HG02943 (cell line): Measurements from ENCODE around the gene GPR45.
"Not testable (repeated sequence)": the region's sequence is repeated elsewhere in the genome, so short reads cannot be mapped to it uniquely, and the experiment has no call there.

ENCODE experiments used
- ATAC-seq: cut with Tn5 transposase; IDR thresholded peaks from one replicate; pipeline ENCODE4 v1.9.1; 2021; ENCODE audit warnings: mild to moderate bottlenecking, low read depth, moderate library complexity; ENCODE audit not compliant: unreplicated experiment

The GPR45 gene

DNA sequence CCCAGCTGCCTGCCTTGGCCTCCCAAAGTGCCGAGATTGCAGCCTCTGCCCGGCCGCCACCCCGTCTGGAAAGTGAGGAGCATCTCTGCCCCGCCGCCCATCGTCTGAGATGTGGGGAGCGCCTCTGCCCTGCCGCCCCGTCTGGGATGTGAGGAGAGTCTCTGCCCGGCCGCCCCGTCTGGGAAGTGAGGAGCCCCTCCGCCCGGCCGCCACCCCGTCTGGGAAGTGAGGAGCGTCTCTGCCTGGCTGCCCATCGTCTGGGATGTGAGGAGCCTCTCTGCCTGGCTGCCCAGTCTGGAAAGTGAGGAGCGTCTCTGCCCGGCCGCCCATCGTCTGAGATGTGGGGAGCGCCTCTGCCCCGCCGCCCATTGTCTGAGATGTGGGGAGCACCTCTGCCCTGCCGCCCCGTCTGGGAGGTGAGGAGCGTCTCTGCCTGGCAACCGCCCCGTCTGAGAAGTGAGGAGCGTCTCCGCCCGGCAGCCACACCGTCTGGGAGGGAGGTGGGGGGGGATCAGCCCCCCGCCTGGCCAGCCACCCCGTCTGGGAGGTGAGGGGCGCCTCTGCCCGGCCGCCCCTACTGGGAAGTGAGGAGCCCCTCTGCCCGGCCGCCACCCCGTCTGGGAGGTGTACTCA, 9.6 kb downstream of the GPR45 start:
- not testable (repeated sequence) for ATAC-seq

DNA sequence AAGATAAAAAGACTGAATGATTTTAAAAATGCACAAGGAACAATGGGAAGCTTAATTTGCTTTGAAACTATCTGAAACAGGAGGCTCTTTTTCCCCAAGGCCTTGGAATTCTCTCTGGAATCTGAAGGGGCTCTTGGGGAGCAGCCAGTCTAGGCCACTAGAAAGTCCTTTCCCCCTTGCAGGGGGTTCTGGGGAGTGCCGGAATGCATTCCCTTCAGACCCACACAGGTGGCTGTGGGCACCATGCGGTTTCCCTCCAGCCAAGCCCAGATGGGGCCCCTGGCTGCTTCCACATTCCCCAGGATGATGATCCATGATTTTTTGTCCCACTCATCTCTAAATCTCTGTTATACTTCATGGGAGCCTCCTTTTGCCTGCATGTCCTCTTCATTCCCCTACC, 10.7 kb downstream of the GPR45 start:
- ATAC-seq, result no peak

DNA sequence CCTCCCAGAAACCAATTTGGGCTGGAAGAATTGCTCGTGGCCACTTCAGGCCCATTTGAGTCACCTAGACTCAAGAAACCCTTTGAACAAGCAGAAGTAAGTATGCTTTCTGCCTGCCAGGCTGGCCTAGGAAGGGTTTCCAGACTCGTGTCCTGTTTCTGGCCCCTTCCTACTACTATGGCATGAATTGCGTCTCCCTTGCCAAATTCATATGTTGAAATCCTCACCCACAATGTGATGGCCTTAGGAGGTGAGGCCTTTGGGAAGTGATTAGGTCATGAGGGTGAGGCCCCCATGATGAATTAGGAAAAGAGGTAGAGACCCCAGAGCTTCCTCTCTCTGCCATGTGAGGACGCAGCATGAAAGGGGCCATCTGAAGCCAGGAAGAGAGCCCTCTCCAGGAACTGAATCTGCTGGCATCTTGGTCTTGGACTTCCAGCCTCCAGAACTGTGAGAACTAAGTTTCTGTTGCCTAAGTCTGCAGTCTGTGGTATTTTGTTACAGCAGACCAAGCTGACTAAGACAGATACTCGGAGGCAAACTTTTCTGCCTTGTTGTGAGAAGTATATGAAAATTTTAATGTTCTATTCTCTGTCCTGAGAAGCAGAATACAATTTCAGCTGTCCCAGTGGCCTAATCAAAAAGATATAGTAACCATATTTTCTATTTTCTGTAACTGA, 13.1 kb downstream of the GPR45 start:
- no peak for ATAC-seq

DNA sequence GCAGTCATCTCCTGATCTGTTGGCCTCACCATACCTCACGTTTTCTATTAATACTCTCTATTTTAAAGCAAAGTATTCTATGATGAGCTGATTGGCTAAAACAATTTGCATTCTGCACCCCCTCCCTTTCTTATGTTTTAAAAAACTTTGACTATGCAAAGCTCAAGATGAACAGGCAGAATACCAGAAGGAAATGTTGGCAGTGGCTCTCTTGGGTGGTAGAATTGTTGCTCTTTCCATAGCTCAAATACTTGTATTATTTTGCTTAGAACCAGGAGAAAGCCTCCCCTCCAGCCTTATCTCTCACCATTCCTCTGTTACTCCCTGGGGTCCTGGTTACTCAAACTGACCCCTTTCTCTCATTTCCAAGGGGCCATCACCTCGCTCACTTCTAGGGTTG, 14.4 kb downstream of the GPR45 start:
- no peak for ATAC-seq

DNA sequence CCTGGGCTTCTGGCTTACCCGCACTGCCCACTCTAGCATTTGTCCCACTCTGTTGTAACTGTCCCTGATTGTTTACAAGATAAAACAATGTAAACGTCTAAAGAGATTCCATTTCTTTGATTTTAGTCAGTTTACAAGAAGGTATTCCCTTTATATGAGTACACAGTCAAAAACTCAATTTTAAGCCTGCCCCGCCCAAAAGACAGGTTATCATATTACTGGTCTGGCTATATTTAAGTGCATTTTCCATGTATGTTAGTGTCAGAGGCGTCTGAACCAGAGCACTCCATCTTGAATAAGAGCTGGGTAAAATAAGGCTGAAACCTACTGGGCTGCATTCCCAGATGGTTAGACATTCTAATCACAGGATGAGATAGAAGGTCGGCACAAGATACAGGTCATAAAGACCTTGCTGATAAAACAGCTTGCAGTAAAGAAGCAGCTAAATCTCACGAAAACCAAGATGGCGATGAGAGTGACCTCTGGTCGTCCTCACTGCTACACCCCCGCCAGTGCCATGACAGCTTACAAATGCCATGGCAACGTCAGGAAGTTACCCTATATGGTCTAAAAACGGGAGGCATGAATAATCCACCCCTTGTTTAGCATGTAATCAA, 15.0 kb downstream of the GPR45 start:
- ATAC-seq, result no peak

DNA sequence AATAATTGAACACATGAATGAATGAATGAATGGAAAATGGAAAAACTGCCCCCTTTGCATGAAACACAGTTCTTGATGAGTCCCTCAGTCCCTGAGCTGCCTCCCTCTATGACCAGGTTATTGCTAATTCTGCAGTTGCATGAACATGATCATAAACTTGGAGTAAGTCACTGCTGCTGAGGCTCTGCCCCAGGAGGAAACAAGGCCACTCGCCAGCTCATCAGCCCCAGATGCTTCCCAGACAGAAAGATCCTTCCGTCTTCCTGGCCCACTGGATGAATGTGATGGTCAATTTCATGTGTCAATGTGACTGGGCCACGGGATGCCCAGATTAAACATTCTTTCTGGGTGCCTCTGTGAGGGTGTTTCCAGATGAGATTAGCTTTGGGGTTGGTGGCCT, 16.4 kb downstream of the GPR45 start:
- ATAC-seq, result no peak

DNA sequence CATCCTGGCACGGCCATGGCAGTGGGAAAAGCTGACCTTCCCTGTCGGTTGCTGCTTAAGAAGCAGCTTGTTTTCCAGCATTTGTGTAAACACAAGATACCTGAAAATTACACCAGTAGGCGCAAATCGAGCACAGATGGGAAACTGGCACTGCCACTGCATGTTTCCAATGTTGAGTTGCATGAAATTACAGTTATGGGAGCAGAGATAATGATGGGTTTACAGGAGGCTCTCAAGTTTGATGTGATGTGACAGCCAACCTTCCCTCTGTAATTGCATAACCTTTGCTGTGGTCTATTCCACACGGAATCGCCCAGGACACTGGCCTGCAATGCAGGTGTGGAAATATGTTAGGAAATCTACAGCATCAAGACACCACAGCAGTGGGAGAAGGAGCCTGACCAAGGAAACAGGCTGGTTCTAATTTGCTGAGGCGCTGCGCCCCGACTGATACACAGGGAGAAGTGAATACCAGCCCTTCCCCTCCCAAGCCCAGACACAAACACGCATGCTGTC, 17.4 kb downstream of the GPR45 start:
- no peak for ATAC-seq

DNA sequence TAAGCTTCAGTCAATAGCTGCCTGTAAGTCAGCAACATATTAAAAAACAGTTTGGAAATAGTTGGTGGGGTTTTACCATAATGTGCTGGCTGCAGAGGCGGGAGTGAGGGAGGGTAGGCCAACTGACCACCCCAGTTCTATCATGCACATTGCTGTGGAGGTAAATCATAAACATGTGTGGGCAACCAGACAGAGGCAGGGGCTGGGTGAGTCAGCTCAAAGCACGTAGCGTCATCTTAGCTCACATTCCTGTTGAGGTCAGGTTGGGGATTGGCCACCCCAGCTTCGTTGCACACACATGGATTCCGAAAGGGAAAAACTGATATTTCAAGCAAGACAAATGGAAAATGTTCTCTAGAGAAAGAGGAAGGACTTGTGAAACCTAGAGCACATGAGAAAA, 19.5 kb downstream of the GPR45 start:
- no peak for ATAC-seq

DNA sequence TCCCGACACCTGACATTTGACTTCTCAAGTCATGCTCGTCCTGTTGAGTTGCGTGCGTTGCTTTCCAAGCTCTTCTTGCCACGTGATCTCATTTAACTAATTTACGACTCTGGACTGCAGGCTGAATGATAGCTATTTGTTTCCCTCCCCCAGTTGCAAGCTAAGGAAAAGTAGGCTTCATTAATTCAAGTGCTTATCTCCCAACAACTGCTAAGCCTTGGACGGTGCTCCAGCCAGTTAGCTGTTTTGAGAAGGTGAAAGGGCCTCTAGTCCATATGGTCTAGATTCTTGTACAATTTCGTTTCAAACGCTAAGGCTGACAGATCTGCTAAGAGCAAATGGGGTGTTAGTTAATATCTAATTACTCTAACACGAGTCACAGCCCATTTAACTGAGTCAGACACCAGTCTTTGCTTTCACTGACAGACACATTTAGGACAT, 21.1 kb downstream of the GPR45 start:
- ATAC-seq, result no peak

DNA sequence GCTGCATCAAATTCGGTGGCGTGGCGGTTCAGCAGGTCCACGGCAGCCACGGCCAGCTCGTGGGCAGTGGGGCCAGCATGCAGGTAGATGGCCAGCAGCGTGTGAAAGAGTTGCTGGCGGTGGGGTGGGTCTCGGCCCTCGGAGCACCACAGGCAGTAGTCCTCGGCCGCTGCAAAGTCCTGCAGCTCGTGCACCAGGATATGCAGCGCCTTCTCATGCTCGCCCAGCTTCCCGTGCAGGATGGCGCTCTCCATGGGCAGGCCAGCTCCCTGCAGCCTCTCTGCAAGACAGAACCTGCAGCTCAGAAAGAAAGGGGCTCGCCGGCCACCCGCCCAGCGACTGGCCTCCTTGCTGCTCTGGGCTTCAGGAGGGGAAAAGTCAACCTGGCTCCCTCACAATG, 27.9 kb downstream of the GPR45 start:
- no peak for ATAC-seq

DNA sequence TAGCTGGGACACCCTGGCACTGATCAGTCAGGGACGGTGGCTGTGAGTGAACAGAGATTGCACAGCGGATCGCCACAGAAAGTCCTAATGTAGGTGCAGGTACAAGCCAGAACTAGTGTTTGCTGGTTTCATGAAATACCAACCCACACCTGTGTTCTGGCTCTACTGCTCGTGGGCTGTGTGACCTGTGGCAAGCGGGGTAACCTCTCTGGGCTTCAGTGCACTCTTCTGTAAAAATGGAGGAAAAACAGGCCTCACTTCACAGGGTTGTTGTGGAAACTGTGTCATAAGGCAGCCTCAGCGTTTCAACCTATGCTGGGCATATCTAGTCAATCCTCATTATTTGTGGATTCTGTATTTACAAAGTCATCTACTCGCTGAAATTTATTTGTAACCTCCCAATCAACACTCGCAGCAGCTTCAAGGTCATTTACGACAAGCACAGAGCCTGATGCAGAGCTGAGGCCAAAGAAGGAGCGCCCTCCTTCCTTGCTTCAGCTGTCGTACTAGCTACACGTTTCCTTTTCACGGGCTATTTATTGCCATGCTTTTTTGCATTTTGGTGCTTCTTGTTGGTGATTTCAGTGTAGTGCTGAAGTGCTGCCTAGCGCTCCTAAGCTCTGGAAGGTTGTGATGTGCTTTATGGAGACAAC, 30.0 kb downstream of the GPR45 start:
- no peak for ATAC-seq

DNA sequence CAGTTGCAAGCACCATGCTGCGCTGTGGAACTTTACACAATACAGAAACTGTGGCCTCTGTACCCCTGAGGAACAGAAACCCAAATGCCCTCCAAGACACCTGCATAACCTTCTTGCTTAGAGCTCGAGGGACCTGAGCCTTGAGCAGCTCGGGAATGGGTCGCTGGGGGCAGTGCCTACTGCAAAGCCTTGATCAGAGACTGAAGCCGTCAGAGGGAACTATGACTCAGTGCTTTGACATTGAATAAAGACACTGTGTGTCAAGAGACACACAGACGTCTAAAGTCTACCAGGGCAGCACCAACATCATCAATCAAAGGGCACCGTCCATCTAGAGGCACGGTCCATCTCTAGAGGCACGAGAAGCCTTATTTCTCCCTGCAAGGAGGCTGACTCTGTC, 30.6 kb downstream of the GPR45 start:
- no peak for ATAC-seq

DNA sequence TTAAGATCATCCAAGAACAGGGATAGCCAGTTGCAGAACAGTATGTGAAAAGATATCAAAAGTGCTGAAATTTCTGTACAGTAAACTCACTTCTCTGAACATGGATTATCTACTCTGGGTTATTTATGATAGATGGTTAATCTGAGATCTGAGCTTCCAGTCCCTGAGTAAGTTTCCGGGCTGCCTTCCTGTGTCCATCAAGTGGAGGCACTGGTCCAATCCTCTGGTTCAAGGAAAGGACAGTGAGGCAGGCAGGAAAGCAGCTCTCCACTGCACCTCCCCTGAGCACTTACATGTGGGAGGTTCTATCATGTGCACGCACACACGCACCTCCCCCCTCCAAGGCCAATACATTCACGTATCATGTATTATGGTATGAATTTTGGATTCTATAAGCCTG, 32.5 kb downstream of the GPR45 start:
- no peak for ATAC-seq

DNA sequence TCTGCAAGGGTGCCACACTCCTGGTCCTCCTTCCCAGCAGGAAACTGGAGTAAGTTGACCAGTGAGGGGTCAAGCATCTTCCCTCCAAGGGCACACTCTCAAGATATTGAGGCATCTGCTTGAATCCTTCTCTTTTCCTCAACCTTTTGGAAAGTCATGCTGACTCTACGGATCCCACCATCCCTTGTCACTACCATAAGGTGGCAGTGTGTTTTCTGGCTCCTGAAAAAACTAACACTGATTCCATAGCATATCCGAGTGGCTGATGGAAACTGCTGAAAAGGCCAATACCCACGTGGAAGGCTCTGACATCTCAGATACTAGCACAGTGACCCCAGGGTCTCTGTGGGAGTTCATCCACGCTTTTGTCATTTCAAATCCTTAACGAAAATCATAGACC, 37.1 kb downstream of the GPR45 start:
- ATAC-seq, result no peak

DNA sequence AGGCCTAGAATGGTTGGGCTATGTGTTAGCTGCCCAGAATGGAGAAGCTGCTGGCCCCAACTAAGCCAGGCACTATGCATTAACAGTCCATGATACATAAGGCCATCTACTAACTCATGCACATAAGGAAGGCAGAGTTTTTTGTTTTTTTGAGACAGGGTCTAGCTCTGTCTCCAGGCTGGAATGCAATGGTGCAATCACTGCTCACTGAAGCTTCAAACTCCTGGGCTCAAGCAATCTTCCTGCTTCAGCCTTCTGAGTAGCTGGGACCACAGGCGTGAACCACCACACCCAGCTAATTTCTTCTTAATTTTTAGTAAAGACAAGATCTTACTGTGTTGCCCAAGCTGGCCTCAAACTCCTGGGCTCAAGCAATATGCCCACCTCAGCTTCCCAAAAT, 37.6 kb downstream of the GPR45 start:
- ATAC-seq, result no peak

DNA sequence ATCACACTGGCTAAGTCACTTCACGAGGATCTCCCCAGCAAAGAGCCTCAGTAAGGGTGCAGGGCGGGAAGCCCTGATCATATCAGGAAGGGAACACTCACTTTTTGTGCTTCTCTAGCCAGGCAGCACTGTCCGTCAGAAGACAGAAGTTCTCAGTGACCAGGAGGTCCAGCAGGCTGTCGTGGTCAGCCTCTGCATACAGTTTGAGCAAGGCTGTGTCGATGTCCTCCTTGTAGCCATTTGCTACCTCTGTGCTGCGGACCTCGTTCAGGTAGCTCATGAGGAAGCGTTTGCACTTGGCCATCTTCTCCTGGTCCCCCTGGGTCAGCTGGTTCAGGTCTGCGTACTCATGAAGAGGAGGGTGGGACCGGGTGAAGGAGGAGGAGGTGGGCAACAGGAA, 38.7 kb downstream of the GPR45 start:
- no peak for ATAC-seq

DNA sequence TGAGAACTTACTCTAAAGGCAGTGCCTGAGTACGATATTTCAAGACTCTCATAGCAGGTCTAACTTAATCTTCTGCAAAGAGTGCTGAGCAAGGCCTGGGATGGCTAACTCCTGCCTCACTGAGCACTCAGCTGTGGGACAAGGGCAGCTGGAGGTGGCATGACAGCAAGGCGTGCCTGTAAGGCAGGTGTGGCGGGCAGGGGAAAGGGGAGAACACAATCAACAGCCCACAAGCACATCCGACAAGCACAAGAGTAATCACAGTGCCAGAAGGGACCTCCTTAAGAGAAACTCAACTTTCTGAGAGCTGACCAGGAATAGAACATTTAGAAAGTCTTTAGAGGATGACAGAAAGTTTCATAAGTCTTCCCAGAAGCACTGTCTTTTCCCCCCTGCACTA, 42.0 kb downstream of the GPR45 start:
- ATAC-seq, result no peak

DNA sequence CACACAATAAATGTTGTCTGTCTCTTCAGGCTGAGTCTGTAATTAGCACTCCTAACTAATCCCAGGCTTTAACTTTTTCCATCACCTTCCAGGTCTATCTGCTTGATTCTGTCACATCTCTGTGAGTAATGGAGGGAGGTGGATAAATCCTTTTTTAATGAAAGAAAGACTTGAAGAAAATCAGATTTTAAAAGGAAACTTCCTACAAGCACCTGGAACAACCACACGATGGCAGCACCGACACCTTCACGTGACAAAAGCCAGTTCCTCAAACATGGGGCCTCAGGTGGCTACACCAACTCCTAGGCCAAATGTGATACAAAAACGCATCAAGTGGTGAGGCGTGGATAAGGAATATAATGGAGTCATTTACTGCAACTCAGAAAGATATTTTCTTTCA, 46.1 kb downstream of the GPR45 start:
- no peak for ATAC-seq

DNA sequence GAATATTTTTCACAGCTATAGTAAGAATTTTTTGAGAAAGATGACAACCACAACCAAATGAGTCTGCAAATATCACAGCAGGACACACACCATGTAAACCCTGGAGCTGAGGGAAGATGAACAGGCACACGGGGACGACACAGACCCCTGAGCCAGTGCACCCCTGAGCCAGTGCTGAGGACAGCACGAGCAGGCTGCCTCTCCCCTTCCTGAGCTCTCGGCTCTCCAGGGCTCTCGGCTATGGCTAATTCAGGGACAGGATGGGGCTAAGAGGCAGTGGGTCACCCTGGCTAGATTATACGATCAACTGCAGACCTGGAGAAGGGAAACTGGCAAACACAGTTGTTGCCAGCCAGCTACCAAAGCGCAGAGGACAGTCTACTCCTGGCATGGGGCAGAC, 46.6 kb downstream of the GPR45 start:
- ATAC-seq, result no peak

DNA sequence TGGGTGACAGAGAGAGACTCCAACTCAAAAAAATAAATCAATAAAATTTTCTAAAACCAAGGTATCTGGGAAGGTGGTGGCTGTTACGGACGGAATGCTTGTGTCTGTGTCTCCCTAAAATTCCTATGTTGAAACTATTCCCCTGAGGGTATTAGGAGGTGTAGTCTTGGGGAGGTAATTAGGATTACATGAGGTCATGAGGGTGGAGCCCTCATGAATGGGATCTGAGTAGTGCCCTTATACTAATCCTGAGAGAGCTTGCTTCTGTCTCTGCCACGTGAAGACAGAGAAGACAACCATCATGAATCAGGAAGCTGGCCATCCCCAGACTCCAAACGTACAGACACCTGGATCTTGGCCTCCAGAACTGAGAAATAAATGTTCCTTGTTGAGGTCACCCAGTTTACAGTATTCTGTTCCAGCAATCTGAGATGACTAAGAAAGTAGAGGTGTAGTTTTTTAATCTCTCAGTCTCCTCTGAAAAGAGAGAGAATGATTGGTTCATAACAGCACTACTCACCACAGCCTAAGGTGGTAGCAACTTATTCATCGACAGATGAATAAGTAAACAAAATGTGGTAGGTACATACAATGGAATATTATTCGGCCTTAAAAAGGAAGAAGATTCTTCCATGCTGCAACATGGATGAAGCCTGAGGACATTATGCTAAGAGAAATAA, 49.6 kb downstream of the GPR45 start:
- no peak for ATAC-seq

DNA sequence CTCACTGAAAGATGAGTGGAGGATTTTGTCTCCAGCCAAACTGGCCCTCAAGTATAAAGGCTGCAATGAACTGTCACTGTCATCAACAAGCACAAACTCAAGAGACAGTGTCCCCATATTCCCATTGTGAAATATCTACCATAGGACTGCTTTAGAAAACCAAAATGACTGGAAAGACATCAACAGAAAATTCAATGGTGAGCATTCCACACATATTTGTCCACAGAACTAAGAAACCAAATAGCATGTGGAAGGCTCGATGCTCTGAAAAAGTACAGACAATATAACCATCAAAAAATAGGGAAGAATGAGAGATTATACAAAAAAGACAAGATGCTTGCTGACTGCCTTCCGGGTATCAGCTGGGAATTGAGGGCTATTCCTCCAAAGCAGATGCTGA, 50.4 kb downstream of the GPR45 start:
- no peak for ATAC-seq
